GM18861 (cell line): ENCODE results near the gene L3MBTL1.
"Not testable (repeated sequence)": the region's sequence is repeated elsewhere in the genome, so short reads cannot be mapped to it uniquely, and the experiment has no call there.

Source experiments
- ATAC-seq: cut with Tn5 transposase; IDR thresholded peaks from one replicate; pipeline ENCODE4 v1.9.1; 2021; ENCODE audit not compliant: unreplicated experiment

The L3MBTL1 gene

GRCh38 chr20:43584448-43585136, 77.1 kb downstream of the L3MBTL1 start:
- ATAC-seq, result no peak

DNA sequence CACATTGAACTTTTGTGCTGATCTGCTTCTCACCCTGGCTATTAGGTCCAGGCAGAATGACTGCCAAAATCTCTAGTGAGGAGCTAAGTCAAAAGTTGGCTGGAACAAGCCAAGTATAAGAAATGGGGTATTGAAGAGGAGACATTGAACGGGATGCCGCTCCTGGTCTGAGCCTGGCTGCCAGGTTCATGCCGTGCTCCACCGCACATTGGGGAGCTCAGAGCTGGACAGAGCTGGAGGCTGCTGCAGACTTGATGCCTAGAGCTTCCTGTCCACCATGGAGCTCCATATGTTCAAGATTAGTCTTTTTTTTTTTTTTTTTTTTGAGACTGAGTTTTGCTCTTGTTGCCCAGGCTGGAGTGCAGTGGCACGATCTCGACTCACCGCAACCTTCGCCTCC, 79.1 kb downstream of the L3MBTL1 start:
- ATAC-seq, result no peak

DNA sequence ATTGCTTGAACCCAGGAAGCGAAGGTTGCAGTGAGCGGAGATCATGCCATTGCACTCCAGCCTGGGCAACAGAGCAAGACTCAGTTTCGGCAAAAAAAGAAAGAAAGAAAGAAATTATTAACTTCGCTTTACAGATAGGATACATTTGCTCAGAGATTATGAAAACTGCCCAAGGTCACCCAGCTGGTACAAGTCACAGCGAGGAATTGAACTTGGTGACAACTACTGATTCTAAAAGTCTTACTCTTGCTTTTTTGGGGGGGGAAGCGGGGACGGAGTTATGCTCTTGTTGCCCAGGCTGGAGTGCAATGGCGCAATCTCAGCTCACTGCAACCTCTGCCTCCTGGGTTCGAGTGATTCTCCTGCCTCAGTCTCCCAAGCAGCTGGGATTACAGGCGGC, 81.0 kb downstream of the L3MBTL1 start:
- not testable (repeated sequence) for ATAC-seq

DNA sequence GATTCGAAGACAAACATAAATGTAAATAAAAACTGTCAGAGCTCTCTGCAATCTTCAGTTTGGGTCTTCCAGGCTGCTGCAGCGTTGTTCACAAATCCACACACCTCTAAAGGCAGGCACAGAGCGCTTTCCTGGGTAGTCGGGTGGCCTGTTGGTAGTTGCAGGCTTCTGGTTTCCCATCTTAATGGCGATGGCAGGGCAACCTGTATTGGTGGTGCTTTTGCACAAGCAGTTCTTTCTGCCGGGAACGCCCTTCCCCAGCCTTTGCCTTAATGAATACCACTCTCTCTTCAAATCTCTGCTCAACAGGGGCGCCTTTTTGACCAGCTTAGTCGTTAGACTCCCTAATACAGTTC, 82.5 kb downstream of the L3MBTL1 start:
- ATAC-seq, result no peak

DNA sequence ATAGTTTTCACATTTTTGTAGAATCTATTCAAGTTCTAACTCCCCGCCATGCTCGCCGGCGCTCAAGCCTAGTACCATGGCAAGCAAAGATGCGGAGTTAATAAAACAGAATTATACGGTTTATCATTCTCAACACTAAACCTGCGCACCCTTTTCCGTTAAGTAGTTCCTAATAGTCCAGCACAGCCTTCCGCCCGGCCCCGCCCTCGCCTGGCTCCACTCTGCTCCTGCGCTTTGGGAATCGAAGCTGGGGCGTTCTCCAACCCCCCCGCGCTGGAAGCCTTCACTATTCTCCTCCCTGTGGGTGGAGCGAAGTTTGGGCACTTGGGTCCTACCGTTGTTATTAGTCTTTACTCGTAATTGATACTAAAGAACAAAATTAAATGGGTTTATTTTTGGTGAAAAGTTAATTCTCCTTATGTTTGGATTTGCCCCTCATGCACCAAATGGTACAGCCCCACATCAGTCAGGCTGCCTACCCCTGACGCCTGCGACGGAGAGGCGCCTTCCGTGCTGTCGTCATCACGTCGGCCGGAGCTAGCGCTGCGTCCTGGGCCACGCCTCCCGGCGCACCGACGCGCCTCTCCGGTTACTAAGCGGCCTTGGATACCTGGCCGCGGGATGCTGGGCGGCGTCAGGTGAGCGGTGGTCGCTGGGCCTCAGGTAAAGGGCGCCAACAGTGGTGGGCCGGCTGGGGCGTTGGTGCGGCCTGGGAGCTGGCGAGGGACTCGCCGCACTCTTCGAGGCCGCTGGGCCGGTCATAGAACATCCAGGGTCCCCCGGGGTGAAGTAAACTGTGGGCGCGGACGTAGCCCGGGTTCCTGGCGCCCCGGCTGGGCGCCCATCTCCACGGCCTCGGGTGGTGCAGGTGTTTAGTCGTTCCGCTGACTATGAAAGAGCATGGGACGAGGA, 83.2 kb downstream of the L3MBTL1 start, which contains the start of gene IFT52:
Gene IFT52 (plus strand): TSS at position 546 of the 912 bp plus-strand sequence. CDS start 3,762 bp downstream, outside the sequence.
- peak; percentile 98 for ATAC-seq
